Left hindlimb (tissue), 1 donor: Measurements from ENCODE around the gene ATP2C2.
"Not testable (repeated sequence)": the region's sequence is repeated elsewhere in the genome, so short reads cannot be mapped to it uniquely, and the experiment has no call there.

Experiments used
- DNase-seq: peaks from one replicate; pipeline ENCODE4 v3.0.0-alpha.2; 2018

The ATP2C2 gene

GRCh38 chr16:84368308-84368996, at the start of gene ATP2C2:
Gene ATP2C2, plus strand, starts transcription at chr16:84368538. Its CDS starts 78 bp downstream, at chr16:84368616.
- no peak for DNase-seq

- DNase-seq, result no peak
Measured at GRCh38 chr16:84319146-84319760, 49.1 kb upstream of the ATP2C2 start.

GRCh38 chr16:84320511-84320910, 47.8 kb upstream of the ATP2C2 start:
- DNase-seq, result no peak

- DNase-seq, result no peak
Measured at GRCh38 chr16:84321932-84322331, 46.4 kb upstream of the ATP2C2 start.

- DNase-seq, result no peak
Measured at GRCh38 chr16:84322749-84323148, 45.6 kb upstream of the ATP2C2 start.

GRCh38 chr16:84323606-84324005, 44.7 kb upstream of the ATP2C2 start:
- no peak for DNase-seq

- no peak for DNase-seq
Measured at GRCh38 chr16:84324434-84325262, 43.7 kb upstream of the ATP2C2 start.

- DNase-seq, result no peak
Measured at GRCh38 chr16:84326545-84326944, 41.8 kb upstream of the ATP2C2 start.

- DNase-seq, result no peak
Measured at GRCh38 chr16:84327926-84328505, 40.3 kb upstream of the ATP2C2 start.

- no peak for DNase-seq
Measured at GRCh38 chr16:84329016-84329415, 39.3 kb upstream of the ATP2C2 start.

GRCh38 chr16:84329843-84330684, 38.3 kb upstream of the ATP2C2 start:
- no peak for DNase-seq

- no peak for DNase-seq
Measured at GRCh38 chr16:84330685-84331050, 37.7 kb upstream of the ATP2C2 start.

- no peak for DNase-seq
Measured at GRCh38 chr16:84331998-84332780, 36.1 kb upstream of the ATP2C2 start.

GRCh38 chr16:84332975-84333684, 35.2 kb upstream of the ATP2C2 start:
- DNase-seq, result no peak

GRCh38 chr16:84334058-84334457, 34.3 kb upstream of the ATP2C2 start:
- DNase-seq, result no peak

GRCh38 chr16:84334482-84334881, 33.9 kb upstream of the ATP2C2 start:
- DNase-seq, result no peak

GRCh38 chr16:84337236-84337635, 31.1 kb upstream of the ATP2C2 start:
- DNase-seq, result not testable (repeated sequence)

- peak; percentile 53 for DNase-seq
Measured at GRCh38 chr16:84339311-84339710, 29.0 kb upstream of the ATP2C2 start.

- no peak for DNase-seq
Measured at GRCh38 chr16:84339766-84340165, 28.6 kb upstream of the ATP2C2 start.

GRCh38 chr16:84340325-84341040, 27.9 kb upstream of the ATP2C2 start:
- no peak for DNase-seq
